Fibroblast of peridontal ligament (primary cell): ENCODE results near the gene IL25.
"Not testable (repeated sequence)": the region's sequence is repeated elsewhere in the genome, so short reads cannot be mapped to it uniquely, and the experiment has no call there.

Experiments
- DNase-seq: peaks from one replicate; pipeline ENCODE4 v3.0.0-alpha.2; 2010; ENCODE audit errors: extremely low read depth

The IL25 gene

DNA sequence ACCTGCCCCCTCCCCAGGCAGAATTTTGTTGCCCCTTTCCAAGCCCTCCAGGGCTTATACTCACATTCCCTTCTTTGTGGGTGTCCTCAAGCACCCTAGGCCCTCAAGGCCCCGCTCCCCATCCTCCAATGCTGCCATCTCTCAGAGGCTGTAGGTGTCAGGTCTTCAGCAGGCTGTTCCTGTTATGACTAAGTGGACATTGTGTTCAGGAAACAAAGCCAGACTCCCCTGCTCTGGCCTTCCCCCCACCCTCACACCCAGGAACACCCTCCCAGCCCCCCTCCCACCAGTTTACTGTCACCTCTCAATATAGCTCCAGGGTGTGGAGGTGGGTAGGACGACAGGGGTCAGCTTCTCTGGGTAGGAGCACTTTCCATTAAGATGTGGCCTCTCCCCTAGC lies 36.9 kb downstream of the IL25 start:
- no peak for DNase-seq

DNA sequence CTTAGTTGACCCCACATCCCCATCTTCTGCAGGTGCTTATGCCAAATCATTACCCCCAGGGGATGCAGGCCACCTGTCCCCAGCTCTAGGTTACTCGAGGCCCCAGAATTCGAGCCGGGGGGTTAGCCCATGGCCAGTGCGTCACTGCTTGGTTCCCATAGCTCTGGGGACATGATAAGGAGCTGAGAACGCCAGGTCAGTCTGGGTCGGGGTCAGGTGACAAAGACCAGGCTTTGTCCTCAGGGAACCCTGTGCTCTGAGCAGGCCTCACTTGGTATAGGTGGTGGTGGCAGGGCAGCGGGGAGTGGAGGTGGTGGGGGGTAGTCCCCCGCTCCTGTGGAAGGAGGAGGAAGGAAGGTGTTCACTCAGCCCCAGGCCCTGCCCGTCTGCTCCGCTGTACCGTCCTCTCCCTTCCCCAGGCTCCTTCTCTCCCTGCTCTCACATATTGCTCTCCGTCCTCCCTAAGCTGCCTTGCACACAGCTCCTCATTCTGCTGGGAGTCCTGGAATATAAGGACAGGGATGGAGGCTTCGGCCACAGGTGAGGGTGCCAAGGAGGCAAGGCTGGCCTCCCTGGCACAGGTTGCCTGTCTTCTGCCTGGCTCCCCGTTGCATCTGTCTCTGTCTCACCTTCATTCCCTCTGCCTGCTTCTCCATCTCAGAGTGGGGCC lies 37.5 kb downstream of the IL25 start:
- DNase-seq = no peak

DNA sequence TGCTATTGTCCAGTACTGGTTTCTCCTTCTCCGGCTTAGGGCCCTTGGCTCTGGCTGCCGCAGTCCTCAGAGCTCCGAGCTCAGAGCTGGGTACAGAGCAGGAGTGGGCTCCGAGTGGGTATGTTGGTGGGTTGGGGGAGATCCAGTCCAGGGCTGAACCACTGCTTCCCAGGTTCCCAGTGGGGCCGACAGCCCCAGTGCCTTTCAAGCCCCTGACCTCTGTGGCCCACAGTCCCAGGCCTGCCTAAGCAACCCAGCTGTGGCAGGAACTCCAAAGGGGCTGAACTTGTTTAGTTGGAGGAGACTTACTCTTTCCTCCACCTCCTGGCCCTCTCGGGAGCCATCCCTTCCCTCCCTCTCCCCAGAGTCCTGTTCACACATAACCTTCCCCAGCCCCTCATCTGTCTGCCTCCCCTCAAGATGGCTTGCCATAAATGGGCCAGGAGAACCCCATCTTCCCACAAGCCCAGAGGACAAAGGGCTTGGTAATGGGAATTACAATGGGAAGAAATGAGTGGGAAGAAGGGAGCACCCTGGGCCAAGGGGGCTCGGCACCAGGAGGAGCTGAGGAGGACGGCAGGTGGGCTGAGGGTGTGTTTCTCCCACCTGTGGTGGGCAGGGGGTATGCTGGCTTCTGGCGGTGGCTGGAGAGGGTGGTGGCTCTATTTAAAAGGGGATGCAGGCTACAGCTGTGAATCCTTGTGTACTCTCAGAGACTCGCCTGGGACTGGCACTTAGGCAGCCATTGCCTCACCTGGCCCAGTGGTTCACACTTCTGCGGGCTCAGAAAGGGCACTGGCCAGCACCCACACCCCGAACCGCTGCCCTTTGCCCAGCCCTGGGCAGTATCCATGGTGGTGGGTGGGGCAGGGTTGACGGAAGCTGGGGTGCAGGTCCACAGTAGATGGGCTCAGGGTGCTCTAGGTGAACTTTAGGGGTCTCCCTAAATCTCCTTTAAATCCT lies 39.2 kb downstream of the IL25 start:
- DNase-seq = no peak

DNA sequence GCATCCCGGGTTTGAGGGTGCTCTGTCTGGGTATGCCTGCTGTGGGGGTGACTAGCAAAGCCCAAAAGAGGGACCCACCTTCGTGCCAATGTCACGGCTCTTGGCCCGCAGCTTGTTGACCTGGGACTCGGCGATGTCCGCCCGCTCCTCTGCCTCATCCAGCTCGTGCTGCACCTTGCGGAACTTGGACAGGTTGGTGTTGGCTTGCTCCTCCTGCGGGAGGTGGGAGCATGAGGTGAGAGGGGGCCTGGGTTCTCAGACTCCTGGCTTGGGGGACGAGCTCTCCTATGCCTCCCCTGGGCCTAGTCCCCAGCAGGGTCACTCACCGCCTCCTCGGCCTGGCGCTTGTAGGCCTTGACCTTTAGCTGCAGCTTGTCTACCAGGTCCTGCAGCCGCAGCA lies 41.1 kb downstream of the IL25 start:
- no peak for DNase-seq

DNA sequence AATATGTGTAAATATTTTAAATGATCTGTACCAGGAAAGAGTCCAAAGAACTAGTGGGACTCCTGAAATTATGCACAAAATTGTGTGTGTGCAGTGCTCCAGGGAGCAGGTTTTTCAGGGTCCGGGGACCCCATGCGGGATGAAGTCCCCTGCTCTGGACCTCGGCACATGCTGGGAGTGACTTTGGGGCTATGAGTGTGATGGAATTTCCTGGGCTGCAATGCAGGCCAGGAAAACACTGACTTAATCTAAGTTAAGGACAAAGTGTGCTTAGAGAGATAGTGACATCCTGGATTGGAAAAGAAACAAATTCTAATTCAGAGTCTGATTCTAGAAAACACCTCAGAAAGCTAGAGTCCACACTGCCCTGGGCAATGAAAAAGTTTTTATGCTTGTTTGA lies 41.6 kb downstream of the IL25 start:
- DNase-seq = no peak

DNA sequence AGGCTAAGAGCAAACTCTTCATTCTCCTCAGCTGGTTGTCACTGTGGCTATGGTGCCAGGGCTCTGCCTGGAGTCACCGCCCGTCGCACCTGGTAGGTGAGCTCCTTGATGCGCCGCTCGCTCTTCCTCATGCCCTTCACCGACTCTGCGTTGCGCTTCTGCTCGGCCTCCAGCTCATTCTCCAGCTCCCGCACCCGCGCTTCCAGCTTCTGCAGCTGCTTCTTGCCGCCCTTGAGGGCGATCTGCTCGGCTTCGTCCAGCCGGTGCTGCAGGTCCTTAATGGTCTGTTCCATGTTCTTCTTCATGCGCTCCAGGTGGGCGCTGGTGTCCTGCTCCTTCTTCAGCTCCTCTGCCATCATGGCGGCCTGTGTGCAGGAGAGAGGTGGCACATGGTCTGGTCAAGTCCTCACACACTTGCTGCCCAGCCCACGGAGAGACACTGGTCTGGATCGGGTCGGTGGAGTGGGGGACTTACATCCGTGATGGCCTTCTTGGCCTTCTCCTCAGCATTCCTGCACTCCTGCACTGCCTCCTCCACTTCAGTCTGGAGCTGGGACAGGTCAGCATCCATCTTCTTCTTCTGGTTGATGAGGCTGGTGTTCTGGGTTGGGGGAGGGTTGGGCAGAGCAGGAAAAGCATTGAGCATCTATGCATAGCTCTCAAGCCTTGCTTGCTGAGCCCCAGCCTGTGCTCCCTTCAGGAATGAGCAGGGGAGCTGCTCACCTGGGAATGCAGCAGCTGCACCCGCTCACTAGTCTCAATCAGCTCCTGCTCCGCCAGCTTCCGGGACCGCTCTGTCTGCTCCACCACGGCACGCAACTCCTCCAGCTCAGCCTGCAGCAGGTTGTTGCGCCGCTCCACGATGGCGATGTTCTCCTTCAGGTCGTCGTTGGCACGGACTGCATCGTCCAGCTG lies 42.6 kb downstream of the IL25 start:
- no peak for DNase-seq

DNA sequence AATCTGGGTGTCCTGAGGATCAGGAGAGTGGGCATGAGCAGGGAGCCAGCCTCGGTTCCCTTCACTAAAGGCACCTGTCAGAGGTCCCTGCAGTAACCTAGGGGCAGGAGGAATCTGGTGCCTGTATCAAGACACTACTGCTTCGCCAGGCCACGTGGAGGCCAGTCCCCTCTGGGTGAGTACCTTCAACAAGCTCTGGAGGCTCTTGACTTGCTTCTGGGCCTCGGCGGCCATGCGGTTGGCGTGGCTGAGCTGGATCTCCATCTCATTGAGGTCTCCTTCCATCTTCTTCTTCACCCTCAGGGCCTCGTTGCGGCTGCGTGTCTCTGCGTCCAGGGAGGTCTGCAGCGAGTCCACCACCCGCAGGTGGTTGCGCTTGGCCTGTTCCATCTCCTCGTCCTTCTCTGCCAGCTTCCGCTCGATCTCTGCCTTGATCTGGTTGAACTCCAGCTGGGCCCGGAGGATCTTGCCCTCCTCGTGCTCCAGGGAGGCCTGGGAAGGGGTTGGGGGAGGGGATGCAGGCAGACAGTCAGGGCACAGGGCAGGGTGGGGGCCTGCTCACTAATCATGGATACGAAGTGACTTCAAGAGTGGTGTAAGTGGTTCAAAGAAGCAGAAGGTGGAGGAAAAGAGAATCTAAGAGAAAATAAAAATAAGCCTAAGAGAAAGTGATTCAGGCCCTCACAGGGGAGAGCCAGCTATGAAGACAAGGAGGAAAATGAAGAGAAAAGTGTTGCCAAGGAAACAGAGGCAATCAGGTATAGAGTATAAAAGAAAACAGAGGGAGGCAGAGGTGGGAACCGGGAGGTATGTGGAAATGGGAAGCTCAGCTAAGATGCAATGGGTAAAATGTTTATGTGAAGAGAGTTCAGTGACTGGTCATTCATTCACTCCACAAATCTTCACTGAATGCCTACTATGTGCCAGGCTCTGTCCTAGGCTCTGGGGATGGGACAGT lies 43.5 kb downstream of the IL25 start:
- DNase-seq = no peak

DNA sequence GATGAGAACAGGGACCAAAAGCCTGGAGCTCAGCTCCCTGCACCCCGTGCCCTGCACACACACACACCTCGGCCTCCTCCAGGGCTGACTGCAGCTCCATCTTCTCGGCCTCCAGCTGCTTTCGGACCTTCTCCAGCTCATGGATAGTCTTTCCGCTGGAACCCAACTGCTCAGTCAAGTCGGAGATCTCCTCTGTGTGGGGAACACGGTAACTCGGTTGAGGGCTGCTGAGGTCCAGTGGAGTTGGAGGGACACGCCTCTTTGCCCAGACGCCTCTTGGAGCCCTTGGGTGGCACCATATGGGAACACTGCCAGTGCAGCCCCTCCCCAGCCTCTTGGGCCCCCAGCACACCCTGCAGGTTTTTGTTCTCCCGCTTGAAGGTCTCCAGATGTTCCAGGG lies 44.2 kb downstream of the IL25 start:
- DNase-seq = no peak

DNA sequence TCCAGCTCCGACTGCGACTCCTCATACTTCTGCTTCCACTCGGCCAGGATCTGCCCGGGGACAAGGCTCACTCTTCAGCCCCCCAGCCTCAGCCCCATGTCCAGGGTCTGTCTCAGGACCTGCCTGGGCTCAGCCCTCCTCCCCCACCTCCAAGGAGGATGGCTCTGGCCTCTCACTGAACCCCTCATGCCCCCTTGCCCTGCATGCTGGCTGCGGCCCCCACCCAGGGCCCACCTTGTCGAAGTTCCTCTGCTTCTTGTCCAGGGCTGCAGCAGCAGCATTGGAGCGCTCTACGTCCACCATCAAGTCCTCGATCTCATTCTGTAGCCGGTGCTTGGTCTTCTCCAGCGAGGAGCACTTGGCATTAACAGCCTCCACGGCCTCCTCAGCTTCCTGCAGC lies 44.7 kb downstream of the IL25 start:
- not testable (repeated sequence) for DNase-seq

DNA sequence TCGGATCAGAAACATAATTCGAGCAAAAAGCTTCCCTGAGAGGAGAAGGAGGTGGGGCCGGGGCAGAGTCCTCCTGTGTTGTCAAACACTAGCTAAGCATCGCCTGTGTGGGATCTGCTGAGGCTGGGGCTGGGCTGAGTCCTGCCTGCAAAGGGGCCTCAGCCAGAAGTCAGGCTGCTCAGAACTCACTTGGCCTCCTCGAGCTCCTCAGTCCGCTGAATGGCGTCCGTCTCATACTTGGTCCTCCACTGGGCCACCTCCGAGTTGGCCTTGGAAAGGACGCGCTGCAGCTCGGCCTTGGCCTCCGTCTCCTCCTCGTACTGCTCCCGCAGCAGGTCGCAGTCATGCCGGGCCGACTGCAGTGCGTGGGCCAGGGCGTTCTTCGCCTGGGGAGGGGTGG lies 45.4 kb downstream of the IL25 start:
- DNase-seq = no peak

DNA sequence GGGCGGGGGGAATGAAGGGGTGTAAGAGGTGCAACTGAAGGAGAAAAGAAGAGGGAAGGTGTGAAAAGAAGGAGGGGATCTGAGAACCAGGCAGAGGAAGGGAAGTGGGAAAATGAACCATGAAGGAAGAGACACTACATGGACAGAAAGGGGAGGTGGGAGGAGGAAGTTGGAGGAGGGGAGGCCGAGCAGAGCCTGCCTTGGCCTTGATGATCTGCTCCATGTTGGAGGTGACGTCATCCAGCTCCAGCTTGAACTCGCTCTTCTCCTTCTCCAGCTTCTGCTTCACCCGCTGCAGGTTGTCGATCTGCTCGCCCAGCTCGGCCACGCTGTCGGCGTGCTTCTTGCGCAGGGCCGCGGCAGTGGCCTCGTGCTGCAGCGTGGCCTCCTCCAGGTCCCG lies 47.0 kb downstream of the IL25 start:
- DNase-seq = not testable (repeated sequence)

DNA sequence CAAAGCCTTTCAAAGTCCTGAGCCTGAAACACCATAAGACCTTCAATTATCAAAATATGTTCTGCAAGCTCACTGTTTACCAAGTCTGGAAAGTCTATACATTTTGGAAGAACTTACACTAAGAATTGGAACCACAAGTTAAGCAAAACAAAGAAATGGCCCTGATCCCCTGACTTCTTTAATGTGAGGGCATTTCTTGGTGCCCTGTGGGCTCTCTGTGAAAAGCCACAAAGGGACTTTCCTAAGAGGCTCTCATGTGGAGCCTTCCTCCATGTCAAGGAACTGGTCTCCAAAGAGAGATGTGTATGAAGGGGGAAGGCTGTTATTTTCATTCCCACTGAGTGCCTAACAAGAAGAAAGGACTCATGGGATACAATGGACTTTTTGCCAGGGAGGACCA lies 49.0 kb downstream of the IL25 start:
- DNase-seq = no peak

DNA sequence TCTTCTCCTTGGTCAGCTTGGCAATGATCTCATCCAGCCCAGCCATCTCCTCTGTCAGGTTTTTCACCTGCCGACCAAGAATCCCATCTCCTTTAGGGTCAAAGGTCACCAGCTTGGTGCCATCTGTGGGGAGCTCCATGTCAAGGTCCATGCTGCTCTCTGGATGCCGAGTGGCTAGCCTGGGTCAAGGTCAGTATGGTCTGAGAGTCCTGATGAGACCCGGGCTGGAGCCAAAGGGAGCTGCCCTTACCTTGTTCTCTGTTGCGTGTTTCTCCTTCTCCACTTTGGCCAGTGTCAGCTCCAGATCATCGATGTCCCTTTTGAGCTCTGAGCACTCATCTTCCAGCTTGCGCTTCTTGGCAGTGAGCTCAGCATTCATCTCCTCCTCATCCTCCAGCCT lies 51.0 kb downstream of the IL25 start:
- DNase-seq = no peak

DNA sequence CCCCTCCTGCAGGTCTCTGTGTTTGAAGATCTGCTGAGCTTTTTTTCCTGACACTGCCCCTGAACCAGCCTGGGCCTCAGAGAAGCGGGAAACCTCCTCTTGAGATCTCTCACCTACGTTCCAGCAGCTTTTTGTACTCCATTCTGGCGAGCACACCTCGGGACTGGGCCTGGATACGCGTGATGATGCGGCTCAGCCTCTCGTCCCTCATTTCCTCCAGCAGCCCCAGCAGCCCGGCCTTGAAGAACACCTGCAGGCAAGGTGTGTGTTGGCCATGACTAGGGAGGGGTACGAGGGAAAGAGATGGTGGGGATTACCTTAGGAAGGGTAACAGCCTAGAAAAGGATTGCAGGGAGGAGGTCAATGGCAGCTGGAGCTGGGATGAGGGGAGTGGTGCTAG lies 52.6 kb downstream of the IL25 start:
- DNase-seq = no peak

DNA sequence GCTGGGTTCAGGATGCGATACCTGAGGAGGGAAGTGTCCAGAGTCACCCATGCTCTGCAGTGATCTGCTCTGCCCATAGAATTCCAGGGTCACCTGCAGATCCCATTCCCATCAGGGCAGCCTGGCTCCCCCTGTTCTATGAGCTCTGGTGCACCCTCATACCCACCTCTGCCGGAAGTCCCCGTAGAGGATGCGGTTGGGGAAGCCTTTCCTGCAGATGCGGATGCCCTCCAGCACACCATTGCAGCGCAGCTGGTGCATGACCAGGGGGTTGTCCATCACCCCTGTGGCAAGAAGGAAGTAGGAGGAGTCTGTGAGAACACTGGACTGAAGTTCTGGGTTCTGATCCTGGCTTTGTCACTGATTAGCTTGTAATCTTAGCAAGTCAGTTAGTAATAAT lies 53.2 kb downstream of the IL25 start:
- not testable (repeated sequence) for DNase-seq
